NCI-H510A treated with DMSO at 0.1 percent for 48 hours (cell line): ENCODE data around the gene RPL36A.

Experiments
- DNase-seq: peaks from one replicate; lab custom pipeline; 2025; lab: John Stamatoyannopoulos, UW

RPL36A gene

GRCh38 chrX:101393530-101394305 is 2.9 kb downstream of the RPL36A start:
- DNase-seq = no peak

GRCh38 chrX:101394372-101394771 is 3.6 kb downstream of the RPL36A start:
- DNase-seq = no peak

DNA sequence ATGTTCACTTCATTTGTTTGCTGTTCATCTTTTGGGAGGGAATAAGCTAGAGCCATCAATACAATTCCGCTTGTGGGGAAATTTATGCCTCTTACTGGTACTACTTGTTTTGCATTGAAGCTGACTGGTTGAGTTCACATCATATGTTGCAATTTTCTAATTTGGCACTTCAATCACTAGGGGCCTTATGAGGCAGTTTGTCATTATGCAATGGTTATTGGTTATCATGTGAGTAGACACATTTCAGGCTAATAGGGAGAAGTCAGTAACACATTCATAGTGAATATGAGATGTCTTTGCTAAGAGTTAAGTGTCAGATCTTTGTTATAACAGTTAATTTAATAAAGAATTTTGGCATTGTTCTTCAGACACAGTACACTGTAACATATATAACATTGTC is 5.0 kb downstream of the RPL36A start:
- DNase-seq = no peak

DNA sequence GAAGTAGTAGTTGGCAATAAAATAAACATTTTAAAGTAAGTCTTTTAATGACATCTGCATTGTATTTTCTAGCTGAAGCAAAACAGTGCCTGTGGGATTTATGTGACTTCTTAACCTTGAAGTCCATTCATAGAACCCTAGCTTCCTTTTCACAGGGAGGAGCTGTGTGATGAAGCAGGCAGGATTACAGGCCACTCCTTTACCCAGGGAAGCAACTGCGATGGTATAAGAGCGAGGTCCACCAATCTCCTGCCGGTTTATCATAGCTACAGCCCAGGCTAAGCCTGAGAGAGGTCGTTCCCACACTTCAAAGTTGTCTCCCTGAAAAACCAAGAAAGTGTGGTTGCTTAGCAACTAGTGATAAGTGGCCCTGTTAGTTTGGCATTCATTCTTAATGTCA is 7.0 kb downstream of the RPL36A start:
- DNase-seq = no peak

DNA sequence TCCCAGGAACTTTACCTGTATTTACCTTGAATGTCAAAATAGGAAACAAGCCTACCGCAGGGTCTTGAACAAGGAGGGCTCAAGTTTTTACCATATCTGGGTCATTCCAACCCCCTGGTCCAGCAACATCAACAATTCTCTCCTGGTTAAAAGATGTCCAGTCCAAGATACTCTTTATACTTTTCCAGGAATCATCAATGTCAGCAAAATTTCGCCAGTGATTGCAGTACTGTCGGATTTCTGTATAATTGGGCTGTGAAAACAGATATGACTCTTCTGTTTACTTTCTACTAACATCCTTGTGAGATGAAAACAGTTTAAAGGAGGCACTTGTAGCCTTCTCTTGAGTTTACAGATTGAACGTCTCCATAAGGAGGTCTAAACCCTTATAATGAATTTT is 7.9 kb downstream of the RPL36A start:
- no peak for DNase-seq

- no peak for DNase-seq
Observed at GRCh38 chrX:101399825-101400224, 9.0 kb downstream of the RPL36A start.

DNA sequence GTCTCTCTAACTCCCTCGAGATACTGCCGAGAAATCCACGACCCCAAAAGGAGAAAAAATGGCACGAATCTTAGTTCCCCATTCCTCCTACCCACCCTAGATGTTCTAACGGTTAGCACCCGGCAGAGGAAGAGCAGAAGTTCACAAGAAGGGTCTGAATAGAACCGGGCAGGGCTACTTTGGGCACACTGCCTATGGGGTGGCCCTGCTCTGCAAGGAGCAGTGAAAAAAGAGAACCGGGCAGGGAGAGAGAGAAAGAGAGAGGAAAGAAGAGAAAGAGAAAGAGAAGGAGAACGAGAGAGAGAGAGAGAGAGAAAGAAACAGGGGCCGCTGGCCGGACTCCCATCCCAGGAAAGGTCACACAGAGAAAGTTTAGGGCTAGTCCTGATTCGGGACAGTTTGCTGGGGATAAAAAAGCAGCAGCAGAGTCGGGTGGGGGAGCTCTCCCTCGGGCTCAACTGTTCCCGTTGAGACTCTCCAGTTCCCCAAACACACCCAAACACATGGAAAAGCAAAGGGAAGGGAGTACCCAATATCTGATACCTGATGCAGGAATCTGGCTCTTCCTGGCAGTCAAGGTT is 16.4 kb downstream of the RPL36A start:
- no peak for DNase-seq

GRCh38 chrX:101407748-101408531 is 17.1 kb downstream of the RPL36A start, which contains the start of the genes GLA and HNRNPH2:
Gene GLA, minus strand, starts transcription at chrX:101407925. Its CDS starts 22 bp downstream, at chrX:101407903.
Gene HNRNPH2, plus strand, starts transcription at chrX:101408222. Its CDS starts 3,767 bp downstream, at chrX:101411989.
- peak; percentile 96 for DNase-seq

DNA sequence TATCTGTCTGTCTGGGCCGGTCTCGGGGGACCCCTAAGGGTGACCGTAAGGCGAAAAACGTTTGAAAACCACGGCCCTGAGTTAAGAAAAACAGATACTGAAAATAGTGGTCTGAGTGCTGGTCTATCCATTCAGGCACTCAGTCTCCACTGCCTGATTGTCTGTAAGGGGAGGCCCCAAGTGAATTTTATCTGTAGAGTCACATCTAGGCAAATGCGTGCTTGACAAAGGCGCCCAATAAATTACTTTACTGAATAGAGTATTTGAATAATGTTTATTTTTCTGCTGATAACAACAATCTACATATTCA is 17.7 kb downstream of the RPL36A start:
- DNase-seq = no peak

DNA sequence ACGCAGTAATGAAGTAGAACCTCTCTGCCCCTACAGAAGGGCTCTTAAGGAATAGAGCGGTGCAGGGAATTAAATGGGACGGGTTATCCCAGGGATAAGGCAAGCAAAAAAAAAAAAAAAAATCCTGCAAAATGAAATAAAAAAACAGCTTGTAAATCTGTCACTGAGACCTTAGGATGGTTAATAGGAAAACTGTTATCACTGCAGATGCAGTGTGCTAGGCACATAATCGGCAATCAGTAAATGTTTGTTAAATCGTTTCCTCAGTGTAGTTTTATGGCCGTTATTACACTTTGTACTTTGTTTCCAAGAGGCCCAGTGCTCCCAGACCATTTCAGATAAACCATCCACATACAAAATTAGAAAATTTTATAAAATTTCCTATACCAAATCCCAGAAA is 18.2 kb downstream of the RPL36A start:
- DNase-seq = no peak

GRCh38 chrX:101410461-101410860 is 19.6 kb downstream of the RPL36A start:
- DNase-seq = no peak

- DNase-seq = no peak
Observed at GRCh38 chrX:101411984-101412383, 21.2 kb downstream of the RPL36A start.

DNA sequence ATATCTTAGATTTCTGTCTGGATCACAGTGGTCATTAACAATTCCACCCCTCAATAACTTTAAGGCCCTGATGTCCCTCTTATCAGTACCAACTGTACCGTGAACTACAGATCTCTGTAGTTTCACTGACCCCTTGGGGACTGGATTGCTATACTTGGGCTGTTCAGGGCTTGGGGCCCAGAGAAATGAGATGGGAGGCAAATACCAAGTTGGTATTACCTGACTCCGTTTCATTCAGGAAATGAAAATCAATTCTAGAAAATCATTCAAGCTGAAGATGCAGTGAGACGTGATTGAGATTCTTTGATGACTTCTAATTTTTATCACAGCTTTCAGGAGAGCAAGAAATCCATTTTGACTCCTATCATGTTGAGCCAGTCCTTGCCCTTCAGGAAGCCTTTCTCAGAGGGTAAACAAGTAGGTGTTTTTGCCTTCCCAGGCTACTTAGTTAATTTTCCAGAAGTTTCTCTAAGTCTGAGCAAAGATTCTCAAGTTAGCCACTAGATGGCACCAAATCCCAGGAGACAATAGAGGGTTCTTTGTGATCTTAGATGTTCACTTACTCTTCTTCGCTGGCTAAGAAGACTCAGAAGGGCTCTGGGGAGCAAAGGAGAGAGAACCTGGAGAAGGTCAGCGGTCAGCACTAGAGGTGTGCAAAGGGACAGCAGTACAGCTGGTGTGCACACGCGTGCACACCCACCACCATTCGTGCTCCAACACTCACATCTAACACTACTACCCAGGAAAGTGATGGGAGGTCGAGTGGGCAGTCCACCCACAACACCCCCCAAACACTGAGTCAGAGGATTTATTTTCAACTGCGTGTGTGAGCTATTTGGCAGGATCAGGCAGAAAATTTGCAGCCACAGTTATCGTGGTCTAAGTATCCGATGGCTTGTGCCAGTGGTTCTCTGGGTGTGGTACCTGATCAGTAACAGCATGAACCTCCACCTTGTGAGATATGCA is 24.7 kb downstream of the RPL36A start:
- DNase-seq = peak; percentile 41

GRCh38 chrX:101416691-101417090 is 25.9 kb downstream of the RPL36A start:
- DNase-seq = no peak

DNA sequence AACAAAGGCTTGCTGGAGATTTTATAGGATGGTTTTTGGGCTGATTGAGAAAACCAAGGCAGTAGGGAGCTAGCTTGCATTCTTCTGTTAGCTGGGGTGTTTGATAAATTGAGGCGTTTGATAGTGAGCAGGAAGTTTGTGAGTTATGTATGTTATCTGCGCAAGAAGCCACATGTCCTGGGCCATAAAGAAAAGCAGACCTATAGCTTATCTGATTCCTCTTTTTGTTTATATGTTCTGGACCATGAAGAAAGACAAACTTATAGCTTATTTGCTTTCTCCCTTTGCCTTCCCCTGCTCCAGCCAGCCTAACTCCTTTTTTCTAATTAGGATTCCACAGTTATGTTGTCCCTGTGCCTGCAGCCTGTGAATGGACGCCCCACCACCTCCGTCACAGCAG is 26.4 kb downstream of the RPL36A start:
- no peak for DNase-seq

GRCh38 chrX:101417981-101418841 is 27.4 kb downstream of the RPL36A start:
- peak; percentile 44 for DNase-seq

DNA sequence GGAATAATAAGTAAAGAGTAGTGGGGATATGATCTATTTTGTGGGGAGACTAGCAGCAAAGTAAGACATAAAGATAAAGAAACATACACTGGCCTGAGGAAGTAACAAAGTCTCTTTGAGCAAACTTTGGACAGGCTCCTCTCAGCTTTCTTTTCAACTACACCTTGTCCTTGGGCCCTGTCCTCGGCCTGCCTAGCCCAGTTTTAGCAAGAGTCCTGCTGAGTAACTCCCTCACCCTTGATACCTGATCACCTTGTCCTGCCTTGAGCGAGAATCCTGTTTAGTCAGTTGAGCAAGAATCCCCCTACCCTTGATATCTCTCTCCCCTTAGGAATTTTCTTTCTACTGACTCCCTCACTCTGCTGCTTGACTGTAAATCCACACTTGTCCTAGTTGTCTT is 28.7 kb downstream of the RPL36A start:
- DNase-seq = no peak

- DNase-seq = no peak
Observed at GRCh38 chrX:101427954-101428353, 37.1 kb downstream of the RPL36A start.

GRCh38 chrX:101429934-101430333 is 39.1 kb downstream of the RPL36A start:
- no peak for DNase-seq

DNA sequence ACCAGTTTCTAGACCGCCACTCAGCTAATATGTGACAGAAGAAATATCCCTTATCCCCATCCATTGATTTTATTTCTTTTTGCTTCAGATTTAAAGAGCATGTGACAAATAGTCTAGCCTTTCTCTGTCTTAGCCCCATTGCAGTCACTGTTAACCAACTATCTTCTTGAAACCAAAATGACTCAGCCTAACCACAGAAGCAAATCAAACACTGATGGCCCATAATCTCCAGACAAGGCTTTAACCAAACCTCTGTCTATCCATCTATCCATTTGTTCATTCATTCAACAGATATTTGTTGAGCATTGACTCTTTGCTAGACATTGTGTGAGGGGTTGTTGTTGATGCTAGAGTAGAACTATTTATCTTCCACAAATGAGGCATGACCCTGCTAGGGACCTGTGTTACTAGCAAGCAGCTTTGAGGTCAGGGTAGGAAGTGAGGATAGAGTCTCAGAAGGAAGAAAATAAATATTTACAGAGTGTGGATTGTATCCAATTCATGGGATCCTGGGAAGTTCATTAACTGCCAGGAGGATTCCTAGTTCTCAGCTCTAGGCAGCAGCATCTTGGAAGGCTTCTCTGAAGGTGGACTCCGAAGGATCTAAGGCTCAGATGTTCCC is 39.8 kb downstream of the RPL36A start:
- DNase-seq = no peak
